Measurements from ENCODE around the gene CLRN2. TPM values are rescaled to one million over a fixed set of nuclear protein-coding genes. Genes with fewer than 3 reads are reported as not detected.

Gene CLRN2
- total RNA-seq, 4 donors from 2014 or later, result not detected

- intact Hi-C loops (cut with DNase I), result no loop called here
- no peaks in the 10 kb centered on the region for H3K27me3 ChIP-seq
- WGBS, 2 donors, result 76 to 79% methylated on average over 5 of the region's 5 CpGs
- H3K27ac ChIP-seq, result no peak overlapping the region
- no peaks in the 10 kb centered on the region for H3K9me3 ChIP-seq
- no peaks in the 10 kb centered on the region for H3K4me1 ChIP-seq
- TF ChIP-seq POLR2A (IDR thresholded peaks at IDR 0.05) (no peak), CTCF (IDR thresholded peaks at IDR 0.05) (no peak)
- peaks cover 0 to 88% (median 9%) of the 10 kb centered on the region in 3 donors for H3K36me3 ChIP-seq
- DNase-seq, result no peak
- H3K4me3 ChIP-seq, result no peak overlapping the region
Measured at GRCh38 chr4:17489123-17489522, 25.8 kb upstream of the CLRN2 start.

GRCh38 chr4:17489721-17490120 is 25.2 kb upstream of the CLRN2 start:
- Histone ChIP-seq H3K9me3 (no peaks in the 10 kb centered on the region), H3K27ac (no peak overlapping the region), H3K36me3 (peaks cover 0 to 90% (median 9%) of the 10 kb centered on the region in 3 donors), H3K27me3 (no peaks in the 10 kb centered on the region), H3K4me1 (no peaks in the 10 kb centered on the region), H3K4me3 (no peak overlapping the region)
- intact Hi-C loops (cut with DNase I), result no loop called here
- 86 to 89% methylated on average over 4 to 6 of the region's 8 CpGs for WGBS, 2 donors
- TF ChIP-seq POLR2A (IDR thresholded peaks at IDR 0.05) (no peak), CTCF (IDR thresholded peaks at IDR 0.05) (no peak)
- DNase-seq, result no peak

- H3K27ac ChIP-seq, result no peak overlapping the region
- no peaks in the 10 kb centered on the region for H3K27me3 ChIP-seq
- no peaks in the 10 kb centered on the region for H3K4me1 ChIP-seq
- peaks cover 0 to 90% (median 9%) of the 10 kb centered on the region in 3 donors for H3K36me3 ChIP-seq
- WGBS, 2 donors, result 71 to 91% methylated on average over 5 to 6 of the region's 6 CpGs
- no peak overlapping the region for H3K4me3 ChIP-seq
- no peak for DNase-seq
- H3K9me3 ChIP-seq, result no peaks in the 10 kb centered on the region
- no peak for TF ChIP-seq POLR2A (IDR thresholded peaks at IDR 0.05)
- intact Hi-C loops (cut with DNase I), result no loop called here
Measured at GRCh38 chr4:17490575-17491059, 24.3 kb upstream of the CLRN2 start.

- H3K27ac ChIP-seq, result no peak overlapping the region
- no peaks in the 10 kb centered on the region for H3K4me1 ChIP-seq
- no peaks in the 10 kb centered on the region for H3K27me3 ChIP-seq
- 94 to 100% methylated on average over 1 to 2 of the region's 3 CpGs for WGBS, 2 donors
- no peak overlapping the region for H3K4me3 ChIP-seq
- no peak for DNase-seq
- no peak for TF ChIP-seq CTCF (IDR thresholded peaks at IDR 0.05)
- no peaks in the 10 kb centered on the region for H3K9me3 ChIP-seq
- peaks cover 0 to 91% (median 9%) of the 10 kb centered on the region in 3 donors for H3K36me3 ChIP-seq
- intact Hi-C loops (cut with DNase I), result no loop called here
Measured at GRCh38 chr4:17491196-17491595, 23.8 kb upstream of the CLRN2 start.

- Histone ChIP-seq H3K27me3 (no peaks in the 10 kb centered on the region), H3K27ac (no peak overlapping the region), H3K4me1 (no peaks in the 10 kb centered on the region), H3K36me3 (peaks cover 0 to 91% (median 9%) of the 10 kb centered on the region in 3 donors), H3K4me3 (no peak overlapping the region), H3K9me3 (no peaks in the 10 kb centered on the region)
- DNase-seq, result no peak
- 85 to 88% methylated on average over 8 to 15 of the region's 15 CpGs for WGBS, 2 donors
- no peak for TF ChIP-seq CTCF (IDR thresholded peaks at IDR 0.05)
- no peak for TF ChIP-seq POLR2A (IDR thresholded peaks at IDR 0.05)
- intact Hi-C loops (cut with DNase I), result no loop called here
Measured at GRCh38 chr4:17492058-17492741, 22.8 kb upstream of the CLRN2 start.
